H1 (cell line): ENCODE measurements around the gene COPZ2.

Source experiments
- CTCF ChIP-seq, 3 experiments: IDR thresholded peaks; 1 replicate in 2 of 3; 2 replicates in 1 of 3; pipeline versions ENCODE4 v1.5.1 to v1.6.1; 2011; ENCODE audit warnings: low read length in 3 of 3, mild to moderate bottlenecking in 3 of 3, inconsistent platforms in 2 of 3, low read depth in 1 of 3, moderate library complexity in 1 of 3; ENCODE audit not compliant: insufficient read depth in 1 of 3; ENCODE audit errors: control extremely low read depth in 1 of 3
- SIN3A ChIP-seq, 2 experiments: IDR thresholded peaks in 1 of 2; conservative IDR thresholded peaks in 1 of 2; 2 replicates each; pipeline ENCODE4 v1.6.1; 2011 to 2012; ENCODE audit warnings: low read length in 2 of 2, improper control_type of control experiment in 1 of 2, low read depth in 1 of 2, mild to moderate bottlenecking in 1 of 2
- TAF1 ChIP-seq: IDR thresholded peaks from 2 replicates; pipeline ENCODE4 v1.6.1; 2011; ENCODE audit warnings: mild to moderate bottlenecking, low read depth, low read length

- TF ChIP-seq CTCF (IDR thresholded peaks at IDR 0.05; ENCODE audit: control extremely low read depth in 1 of 3, insufficient read depth in 1 of 3, low read depth in 1 of 3, low read length in 3 of 3) (no peak), SIN3A (conservative IDR thresholded peaks at IDR 0.05 in 1 of 2, IDR thresholded peaks at IDR 0.05 in 1 of 2; ENCODE audit: low read depth in 1 of 2, low read length in 2 of 2) (no peak), TAF1 (no peak)
Observed at GRCh38 chr17:47992216-47992615, 45.4 kb downstream of the COPZ2 start.
